Stimulated activated CD4-positive, alpha-beta T cell treated with anti-CD3 and anti-CD28 coated beads, TNF-alpha, amount 100 ng/mL, for 24 hours (primary cell): ENCODE results near the gene CELSR2.

ENCODE experiments used
- DNase-seq, 3 experiments: peaks; one replicate each; pipeline ENCODE4 v3.0.0-alpha.2; 2020; ENCODE audit warnings: low read depth in 3 of 3

CELSR2 gene

GRCh38 chr1:109228167-109228566, 21.2 kb upstream of the CELSR2 start:
- DNase-seq = no peak

- DNase-seq = no peak
Observed at GRCh38 chr1:109229531-109230127, 19.7 kb upstream of the CELSR2 start.

- DNase-seq = no peak
Observed at GRCh38 chr1:109231066-109231465, 18.3 kb upstream of the CELSR2 start.

GRCh38 chr1:109235137-109235536, 14.2 kb upstream of the CELSR2 start:
- DNase-seq = no peak

- DNase-seq = no peak
Observed at GRCh38 chr1:109237512-109237911, 11.8 kb upstream of the CELSR2 start.

- no peak for DNase-seq
Observed at GRCh38 chr1:109238382-109238781, 11.0 kb upstream of the CELSR2 start.

GRCh38 chr1:109239047-109239408, 10.3 kb upstream of the CELSR2 start:
- no peak for DNase-seq

GRCh38 chr1:109239409-109240068, 9.8 kb upstream of the CELSR2 start:
- DNase-seq = no peak

GRCh38 chr1:109240158-109241152, 8.9 kb upstream of the CELSR2 start:
- peak in 1 of 3 experiments; percentile 39 for DNase-seq

GRCh38 chr1:109241344-109241743, 8.0 kb upstream of the CELSR2 start:
- no peak for DNase-seq

- no peak for DNase-seq
Observed at GRCh38 chr1:109241841-109242345, 7.4 kb upstream of the CELSR2 start.

GRCh38 chr1:109242387-109242786, 7.0 kb upstream of the CELSR2 start:
- DNase-seq = no peak

- no peak for DNase-seq
Observed at GRCh38 chr1:109243221-109243620, 6.1 kb upstream of the CELSR2 start.

- DNase-seq = no peak
Observed at GRCh38 chr1:109243860-109244552, 5.3 kb upstream of the CELSR2 start.

- DNase-seq = no peak
Observed at GRCh38 chr1:109246141-109246551, 3.2 kb upstream of the CELSR2 start.

GRCh38 chr1:109247401-109248365, 1.7 kb upstream of the CELSR2 start:
- DNase-seq = no peak

- no peak for DNase-seq
Observed at GRCh38 chr1:109248444-109248796, 919 bp upstream of the CELSR2 start.

GRCh38 chr1:109249654-109250401, 489 bp downstream of the CELSR2 start:
- no peak for DNase-seq

- no peak for DNase-seq
Observed at GRCh38 chr1:109250454-109251276, 1.3 kb downstream of the CELSR2 start.
